RKO (cell line): ENCODE data around the gene SDK1.
"Not testable (repeated sequence)": the region's sequence is repeated elsewhere in the genome, so short reads cannot be mapped to it uniquely, and the experiment has no call there.

ENCODE experiments used
- DNase-seq: peaks from one replicate; pipeline ENCODE4 v3.0.0-alpha.2; 2016; ENCODE audit warnings: low spot score

The SDK1 gene

GRCh38 chr7:3924277-3924676 is 623.2 kb downstream of the SDK1 start:
- no peak for DNase-seq

- DNase-seq: no peak
Observed at GRCh38 chr7:3927446-3928110, 626.5 kb downstream of the SDK1 start.

GRCh38 chr7:3928727-3929515 is 627.9 kb downstream of the SDK1 start:
- DNase-seq: no peak

GRCh38 chr7:3931843-3932242 is 630.8 kb downstream of the SDK1 start:
- DNase-seq: no peak

- no peak for DNase-seq
Observed at GRCh38 chr7:3937146-3937545, 636.1 kb downstream of the SDK1 start.

GRCh38 chr7:3937605-3938004 is 636.6 kb downstream of the SDK1 start:
- DNase-seq: no peak

GRCh38 chr7:3941706-3942105 is 640.7 kb downstream of the SDK1 start:
- not testable (repeated sequence) for DNase-seq

GRCh38 chr7:3942276-3942675 is 641.2 kb downstream of the SDK1 start:
- no peak for DNase-seq

- DNase-seq: no peak
Observed at GRCh38 chr7:3942816-3943745, 642.0 kb downstream of the SDK1 start.

- DNase-seq: no peak
Observed at GRCh38 chr7:3943779-3944520, 642.9 kb downstream of the SDK1 start.

- DNase-seq: no peak
Observed at GRCh38 chr7:3949242-3949640, 648.2 kb downstream of the SDK1 start.

GRCh38 chr7:3950249-3950648 is 649.2 kb downstream of the SDK1 start:
- no peak for DNase-seq

- DNase-seq: no peak
Observed at GRCh38 chr7:3951316-3952055, 650.4 kb downstream of the SDK1 start.

- no peak for DNase-seq
Observed at GRCh38 chr7:3953133-3953532, 652.1 kb downstream of the SDK1 start.

- no peak for DNase-seq
Observed at GRCh38 chr7:3953946-3954345, 652.9 kb downstream of the SDK1 start.

GRCh38 chr7:3955026-3955425 is 654.0 kb downstream of the SDK1 start:
- DNase-seq: no peak

GRCh38 chr7:3955751-3956696 is 655.0 kb downstream of the SDK1 start:
- no peak for DNase-seq

GRCh38 chr7:3956949-3957348 is 655.9 kb downstream of the SDK1 start:
- no peak for DNase-seq

GRCh38 chr7:3957472-3958108 is 656.5 kb downstream of the SDK1 start:
- no peak for DNase-seq

GRCh38 chr7:3958109-3958483 is 657.0 kb downstream of the SDK1 start:
- DNase-seq: no peak
